GM12878 (cell line): Measurements from ENCODE around the gene CD2. TPM values are rescaled to one million over a fixed set of nuclear protein-coding genes. Genes with fewer than 3 reads are reported as not detected.

Experiments used
- ATAC-seq: fragments of 200-7000 bp; cut with Tn5 transposase; 3 replicates; pipeline ENCODE4 v1.9.1; 2020; ENCODE audit warnings: mild to moderate bottlenecking, moderate library complexity
- BruUV-seq: library from RNA; stranded (reverse); fragments of 400-500 nt; replicated peaks from 2 replicates; lab custom pipeline; 2021; lab: Mats Ljungman, UMichigan
- CTCF ChIA-PET: fragments of 300-600 bp; sonication (Branson Sonifier 250); formaldehyde crosslinking; extraction: SDS; loops from one replicate; lab custom pipeline; 2021; ENCODE audit warnings: inconsistent platforms; lab: Yijun Ruan, JAX
- POLR2A ChIA-PET: fragments of 350-600 bp; formaldehyde crosslinking; extraction: SDS; loops from one replicate; lab custom pipeline; 2021; ENCODE audit warnings: inconsistent platforms; lab: Charles Lee
- RAD21 ChIA-PET: fragments of 300-600 bp; sonication (Branson Sonifier 250); formaldehyde crosslinking; loops from one replicate; lab custom pipeline; 2023; ENCODE audit warnings: antibody characterized with exemption; ENCODE audit not compliant: unreplicated experiment; lab: Charles Lee
- SMC1A ChIA-PET: fragments of 300-600 bp; sonication (Branson Sonifier 250); formaldehyde crosslinking; loops from one replicate; lab custom pipeline; 2023; ENCODE audit not compliant: unreplicated experiment, uncharacterized antibody; lab: Charles Lee
- DNase-seq: peaks from one replicate; pipeline ENCODE4 v3.0.0-alpha.2; 2011; ENCODE audit warnings: low read depth, low spot score
- FAIRE-seq: peaks from 3 replicates; lab custom pipeline; 2011; peaks lifted over from hg19 to GRCh38; lab: Jason Lieb, UNC
- H2AFZ ChIP-seq: 2 replicates; pipeline ENCODE4 v1.6.0; 2011; ENCODE audit warnings: low read depth, low read length, control low read depth; ENCODE audit not compliant: control insufficient read depth
- H3K27ac ChIP-seq: 2 replicates; pipeline ENCODE4 v1.5.1; 2011; ENCODE audit warnings: control low read depth; ENCODE audit not compliant: control insufficient read depth, insufficient read depth
- H3K27me3 ChIP-seq, 2 experiments: replicated peaks in 1 of 2; 2 replicates each; pipeline versions ENCODE4 v1.6.0 to v1.6.1; 2011; ENCODE audit warnings: low read length in 1 of 2; ENCODE audit not compliant: control insufficient read depth in 2 of 2, insufficient read depth in 2 of 2
- H3K36me3 ChIP-seq, 2 experiments: 2 replicates each; pipeline ENCODE4 v1.5.1; 2011; ENCODE audit warnings: low read length in 1 of 2; ENCODE audit not compliant: control insufficient read depth in 2 of 2, insufficient read depth in 2 of 2
- H3K4me1 ChIP-seq: 2 replicates; pipeline ENCODE4 v1.6.1; 2011; ENCODE audit warnings: mild to moderate bottlenecking, low read length, moderate library complexity, mixed read lengths; ENCODE audit not compliant: control insufficient read depth, insufficient read depth
- H3K4me2 ChIP-seq: 2 replicates; pipeline ENCODE4 v1.6.0; 2011; ENCODE audit warnings: control low read depth; ENCODE audit not compliant: control insufficient read depth, insufficient read depth
- H3K4me3 ChIP-seq: fragments of 200-600 bp; sonication (generic); 2 replicates; pipeline ENCODE4 v1.5.1; 2016
- H3K79me2 ChIP-seq: 2 replicates; pipeline ENCODE4 v1.6.0; 2011; ENCODE audit warnings: low read length; ENCODE audit not compliant: control insufficient read depth, insufficient read depth
- H3K9ac ChIP-seq: 2 replicates; pipeline ENCODE4 v1.8.0; 2011; ENCODE audit warnings: low read length, control low read depth, mixed read lengths; ENCODE audit not compliant: control insufficient read depth, insufficient read depth
- H3K9me3 ChIP-seq: replicated peaks from 3 replicates; pipeline ENCODE4 v1.5.1; 2011; ENCODE audit warnings: mild to moderate bottlenecking, low read length; ENCODE audit not compliant: control insufficient read depth, insufficient read depth
- H4K20me1 ChIP-seq: 2 replicates; pipeline ENCODE4 v1.6.0; 2011; ENCODE audit not compliant: control insufficient read depth, insufficient read depth
- CBX5 ChIP-seq: sonication (generic); IDR thresholded peaks from 2 replicates; pipeline ENCODE4 v1.6.1; 2016; ENCODE audit warnings: low read depth, moderate library complexity, mild to moderate bottlenecking, inconsistent platforms
- CUX1 ChIP-seq: IDR thresholded peaks from 2 replicates; pipeline ENCODE4 v1.6.1; 2012; ENCODE audit warnings: improper control_type of control experiment, low read depth, low read length; ENCODE audit not compliant: insufficient replicate concordance
- EGR1 ChIP-seq, 2 experiments: IDR thresholded peaks; 1 replicate in 1 of 2; 2 replicates in 1 of 2; pipeline ENCODE4 v1.6.1; 2011 to 2012; ENCODE audit warnings: low read depth in 2 of 2, low read length in 2 of 2, borderline replicate concordance in 1 of 2, mild to moderate bottlenecking in 1 of 2, moderate library complexity in 1 of 2
- FOXM1 ChIP-seq: IDR thresholded peaks from 2 replicates; pipeline ENCODE4 v1.6.1; 2012; ENCODE audit warnings: low read depth, mild to moderate bottlenecking, inconsistent platforms, low read length, moderate library complexity
- KDM1A ChIP-seq: fragments of 200-600 bp; sonication (generic); IDR thresholded peaks from 2 replicates; pipeline ENCODE4 v1.6.1; 2016; ENCODE audit warnings: borderline replicate concordance
- MAX ChIP-seq: IDR thresholded peaks from 2 replicates; pipeline ENCODE4 v1.6.1; 2012; ENCODE audit warnings: low read depth, low read length, improper control_type of control experiment
- NR2F1 ChIP-seq: fragments of 450-650 bp; conservative IDR thresholded peaks from 2 replicates; pipeline ENCODE4 v1.6.1; 2017; ENCODE audit warnings: mild to moderate bottlenecking
- SIN3A ChIP-seq: IDR thresholded peaks from 2 replicates; pipeline ENCODE4 v1.6.1; 2012; ENCODE audit warnings: low read depth, low read length, improper control_type of control experiment
- SMARCA5 ChIP-seq: fragments of 450-650 bp; IDR thresholded peaks from 2 replicates; pipeline ENCODE4 v1.6.1; 2017; ENCODE audit warnings: mild to moderate bottlenecking
- WGBS: methylation state at CpG from one replicate; pipeline ENCODE4 v1.1.6; 2016; ENCODE audit warnings: low lambda C conversion rate; ENCODE audit not compliant: insufficient replicate concordance, insufficient coverage; ENCODE audit errors: missing lambda C conversion rate; 5-methylcytosine and 5-hydroxymethylcytosine counted together
- in situ Hi-C: fragments of 300-500 bp; cut with MboI; formaldehyde crosslinking; loops from 9 replicates; pipeline ENCODE4 v1.14.3; 2018; ENCODE audit warnings: mixed read lengths
- intact Hi-C: fragments of 100-400 bp; cut with micrococcal nuclease; formaldehyde crosslinking; loops from one replicate; pipeline ENCODE4 v1.14.2; 2022; ENCODE audit not compliant: unreplicated experiment
- polyA plus RNA-seq, 11 experiments: library from polyadenylated mRNA; depleted of rRNA in 4 of 11; unstranded in 6 of 11; stranded (reverse) in 5 of 11; fragments of >200 nt; fragmentation: Nextera tagmentation in 4 of 11; fragmentation: Illumina TruSeq in 1 of 11; extraction: Ambion mirVana in 4 of 11; extraction: Trizol in 1 of 11; gene quantifications; 1 replicate in 1 of 11; 2 replicates in 10 of 11; pipeline versions ENCODE4 v1.2.1 to v1.2.3, GENCODE V29; 2011 to 2016; ENCODE audit warnings: inconsistent platforms in 2 of 11, missing spikeins in 2 of 11, low read depth in 1 of 11
- total RNA-seq, 4 experiments: library from RNA; depleted of rRNA in 3 of 4; stranded (reverse); fragments of >200 nt in 3 of 4; fragmentation: Illumina TruSeq in 1 of 4; extraction: Trizol in 1 of 4; gene quantifications; 2 replicates each; pipeline versions ENCODE4 v1.2.1 to v1.2.3, GENCODE V29; 2013 to 2021

CD2 gene
- total and polyA plus RNA-seq, 10 of the 15 experiments (the other 5 are each of a cell fraction or from before 2014, with no cell fraction given), result 0.15 to 4.3 (median 2.8) TPM

- in situ Hi-C loops, result no loop called here
- Histone ChIP-seq H3K4me1 (peaks cover 11% of the 10 kb centered on the region), H3K4me2 (no peak overlapping the region), H3K79me2 (no peaks in the 10 kb centered on the region), H3K27me3 (no peaks in the 10 kb centered on the region), H3K27ac (no peak overlapping the region), H3K4me3 (no peak overlapping the region), H3K9ac (no peak overlapping the region), H3K36me3 (no peaks in the 10 kb centered on the region), H4K20me1 (no peaks in the 10 kb centered on the region), H3K9me3 (no peaks in the 10 kb centered on the region; the same call in 2 of the 3 replicates), H2AFZ (no peak overlapping the region)
- intact Hi-C loops, result loop anchor here (2.0 kb wide), 1 partner anchor 24 kb away; no protein-coding TSS in a partner anchor
- peak; percentile 7 for ATAC-seq
- TF ChIP-seq EGR1 (IDR thresholded peaks at IDR 0.05; ENCODE audit: borderline replicate concordance in 1 of 2, low read depth in 2 of 2, low read length in 2 of 2) (no peak), CBX5 (no peak), SMARCA5 (0 out of 2 replicates have a peak, but pooled peaks have one; percentile 70)
- no peak for FAIRE-seq
- 58% methylated on average over 5 of the region's 5 CpGs for WGBS
- ChIA-PET POLR2A (interaction anchor here (0.5 to 2.8 kb wide), 12 partner anchors 8 to 278 kb away, joined by 3 to 12 read pairs (median 4); partner anchors contain the start of gene TTF2), SMC1A (interaction anchor here (0.6 to 6.8 kb wide), 19 partner anchors 8 to 258 kb away, joined by 3 to 72 read pairs (median 4); no protein-coding TSS in a partner anchor), RAD21 (interaction anchor here (0.7 to 5.5 kb wide), 13 partner anchors 12 to 266 kb away, joined by 3 to 49 read pairs (median 7); partner anchors contain the start of gene TTF2), CTCF (interaction anchor here (0.6 to 7.6 kb wide), 13 partner anchors 9 to 220 kb away, joined by 3 to 68 read pairs (median 4); no protein-coding TSS in a partner anchor)
- BruUV-seq, result no TSS peak
- no peak for DNase-seq
Measured at GRCh38 chr1:116794371-116794770, 40.1 kb downstream of the CD2 start.

- ChIA-PET RAD21 (interaction anchor here (0.6 to 5.5 kb wide), 16 partner anchors 11 to 265 kb away, joined by 3 to 49 read pairs (median 6); partner anchors contain the start of gene TTF2), SMC1A (interaction anchor here (0.6 to 6.8 kb wide), 24 partner anchors 9 to 257 kb away, joined by 3 to 72 read pairs (median 4); no protein-coding TSS in a partner anchor), POLR2A (interaction anchor here (0.5 to 2.8 kb wide), 13 partner anchors 12 to 265 kb away, joined by 3 to 12 read pairs (median 4); partner anchors contain the start of gene TTF2)
- TF ChIP-seq NR2F1, result peak; percentile 87
- TF ChIP-seq FOXM1, result no peak
- TF ChIP-seq SIN3A, result no peak
- peak; percentile 71 for TF ChIP-seq CUX1
- no peak for TF ChIP-seq KDM1A
- TF ChIP-seq MAX, result no peak
Measured at GRCh38 chr1:116794804-116795481, 40.7 kb downstream of the CD2 start.

More at GRCh38 chr1:116794804-116795481, 40.7 kb downstream of the CD2 start:
- Histone ChIP-seq H3K79me2 (no peaks in the 10 kb centered on the region), H3K27me3 (no peaks in the 10 kb centered on the region), H3K27ac (peak overlapping the region; percentile 57), H3K9ac (0 out of 2 replicates have a peak overlapping the region, but pooled peaks have one; percentile 2), H3K4me2 (peak overlapping the region; percentile 71), H3K9me3 (no peaks in the 10 kb centered on the region; the same call in 2 of the 3 replicates), H3K4me3 (peak overlapping the region; percentile 14; the same call in 1 of the 2 replicates), H3K4me1 (peaks cover 11% of the 10 kb centered on the region), H3K36me3 (no peaks in the 10 kb centered on the region), H4K20me1 (no peaks in the 10 kb centered on the region), H2AFZ (no peak overlapping the region)
- FAIRE-seq (peak; percentile 66), DNase-seq (peak; percentile 87), ATAC-seq (peak; percentile 96)
- no TSS peak for BruUV-seq
- in situ Hi-C loops, result no loop called here
- WGBS, result 2% methylated on average over 4 of the region's 4 CpGs
- intact Hi-C loops, result loop anchor here (1.0 to 2.0 kb wide), 2 partner anchors 24 to 58 kb away; no protein-coding TSS in a partner anchor
- CTCF ChIA-PET, result interaction anchor here (0.6 to 7.6 kb wide), 18 partner anchors 9 to 247 kb away, joined by 3 to 68 read pairs (median 4); no protein-coding TSS in a partner anchor
